Measurements from ENCODE around the gene H1-8. TPM values are rescaled to one million over a fixed set of nuclear protein-coding genes. Genes with fewer than 3 reads are reported as not detected.

Gene H1-8
- polyA plus RNA-seq, 1 donor: not detected

GRCh38 chr3:129593595-129594339 lies 50.8 kb downstream of the H1-8 start:
- no peak for DNase-seq (ENCODE audit: low read depth)

GRCh38 chr3:129594409-129594808 lies 51.4 kb downstream of the H1-8 start:
- no peak for DNase-seq (ENCODE audit: low read depth)

- no peak for DNase-seq (ENCODE audit: low read depth)
Observed at GRCh38 chr3:129594907-129595390, 52.0 kb downstream of the H1-8 start.

- no peak for DNase-seq (ENCODE audit: low read depth)
Observed at GRCh38 chr3:129595544-129596193, 52.7 kb downstream of the H1-8 start.

GRCh38 chr3:129596194-129597086 lies 53.5 kb downstream of the H1-8 start:
- DNase-seq (ENCODE audit: low read depth): no peak

GRCh38 chr3:129597087-129597999 lies 54.4 kb downstream of the H1-8 start:
- DNase-seq (ENCODE audit: low read depth): no peak

DNA sequence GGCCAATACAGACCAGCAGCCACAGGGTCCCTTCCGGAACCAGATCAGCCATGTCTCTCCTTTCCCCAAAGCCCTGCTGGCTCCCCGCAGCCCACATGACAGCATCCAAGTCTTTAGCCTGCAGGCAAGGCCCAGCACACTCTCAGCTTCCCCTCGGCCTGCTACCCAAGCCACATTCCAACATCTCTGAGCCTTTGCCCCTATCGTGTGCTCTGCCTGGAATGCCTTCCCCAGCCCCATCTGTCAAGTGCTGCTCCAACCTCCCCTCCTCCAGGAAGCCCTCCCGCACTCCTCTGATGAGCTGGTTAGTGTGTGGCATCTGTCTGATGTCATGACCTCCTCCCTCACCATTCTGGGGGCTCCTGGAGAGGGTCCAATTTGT lies 55.0 kb downstream of the H1-8 start:
- no peak for DNase-seq (ENCODE audit: low read depth)

- DNase-seq (ENCODE audit: low read depth): no peak
Observed at GRCh38 chr3:129598484-129598883, 55.5 kb downstream of the H1-8 start.

DNA sequence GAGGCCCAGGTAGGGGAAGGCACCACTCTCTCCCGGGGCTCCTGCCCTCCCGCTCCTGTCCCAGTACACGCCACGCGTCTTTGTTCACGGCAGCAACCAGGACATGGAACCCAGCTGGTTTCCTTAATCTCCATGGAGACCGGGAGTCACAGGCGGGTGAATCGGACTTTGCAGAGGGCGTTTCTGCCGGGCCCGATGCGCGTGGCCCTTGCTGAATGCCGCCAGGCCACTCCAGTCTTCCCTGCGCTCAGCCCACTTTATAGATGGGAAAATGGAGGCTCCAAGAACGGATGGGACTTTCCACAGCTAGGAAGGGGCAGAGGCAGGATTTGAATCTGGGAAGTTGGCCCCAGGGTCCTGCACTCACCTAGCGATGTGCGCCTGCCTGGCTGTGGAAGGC lies 56.1 kb downstream of the H1-8 start:
- DNase-seq (ENCODE audit: low read depth): no peak

DNA sequence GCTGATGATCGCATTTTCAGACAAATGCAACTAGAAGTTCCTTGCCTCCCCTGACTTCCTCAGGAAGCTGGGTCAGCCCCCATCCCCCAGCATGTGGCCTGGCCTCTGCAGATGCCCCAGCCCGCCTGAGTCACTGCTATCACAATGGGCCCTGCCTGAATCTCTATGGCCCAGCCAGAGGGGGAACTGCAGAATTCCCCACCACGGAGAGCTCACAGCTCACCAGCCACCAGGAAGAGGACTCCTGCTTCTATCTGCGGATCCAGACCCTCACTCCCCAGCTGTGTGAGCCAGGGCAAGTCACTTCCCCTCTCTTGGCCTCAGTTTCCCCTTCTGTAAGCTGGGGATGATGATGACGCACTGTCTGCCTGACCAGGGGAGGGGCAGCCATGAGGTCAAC lies 56.6 kb downstream of the H1-8 start:
- no peak for DNase-seq (ENCODE audit: low read depth)

- no peak for DNase-seq (ENCODE audit: low read depth)
Observed at GRCh38 chr3:129600348-129600747, 57.4 kb downstream of the H1-8 start.

Other genes starting within 250 kb of the H1-8 start
- 0.13 TPM for gene EFCAB12, start 114.5 kb upstream of the H1-8 start, polyA plus RNA-seq (ENCODE audit: insufficient read length)
- gene MBD4, start 103.2 kb upstream of the H1-8 start, polyA plus RNA-seq (ENCODE audit: insufficient read length): 26.5 TPM
- 33.2 TPM for gene IFT122, start 103.0 kb upstream of the H1-8 start, polyA plus RNA-seq (ENCODE audit: insufficient read length)
- gene RHO, start 14.5 kb upstream of the H1-8 start, polyA plus RNA-seq (ENCODE audit: insufficient read length): 0.09 TPM
- gene PLXND1, start 63.5 kb downstream of the H1-8 start, polyA plus RNA-seq (ENCODE audit: insufficient read length): 110 TPM